HG03378 (cell line): Measurements from ENCODE around the gene PRKAG2.

Source experiments
- ATAC-seq: cut with Tn5 transposase; IDR thresholded peaks from one replicate; pipeline ENCODE4 v1.9.1; 2021; ENCODE audit warnings: mild to moderate bottlenecking, moderate library complexity; ENCODE audit not compliant: unreplicated experiment

PRKAG2 gene

GRCh38 chr7:151900986-151901621 lies 24.2 kb upstream of the PRKAG2 start:
- ATAC-seq: no peak

GRCh38 chr7:151900591-151900985 lies 23.7 kb upstream of the PRKAG2 start:
- no peak for ATAC-seq

GRCh38 chr7:151899513-151900360 lies 22.8 kb upstream of the PRKAG2 start:
- ATAC-seq: no peak

- ATAC-seq: no peak
Measured at GRCh38 chr7:151897951-151898686, 21.2 kb upstream of the PRKAG2 start.

DNA sequence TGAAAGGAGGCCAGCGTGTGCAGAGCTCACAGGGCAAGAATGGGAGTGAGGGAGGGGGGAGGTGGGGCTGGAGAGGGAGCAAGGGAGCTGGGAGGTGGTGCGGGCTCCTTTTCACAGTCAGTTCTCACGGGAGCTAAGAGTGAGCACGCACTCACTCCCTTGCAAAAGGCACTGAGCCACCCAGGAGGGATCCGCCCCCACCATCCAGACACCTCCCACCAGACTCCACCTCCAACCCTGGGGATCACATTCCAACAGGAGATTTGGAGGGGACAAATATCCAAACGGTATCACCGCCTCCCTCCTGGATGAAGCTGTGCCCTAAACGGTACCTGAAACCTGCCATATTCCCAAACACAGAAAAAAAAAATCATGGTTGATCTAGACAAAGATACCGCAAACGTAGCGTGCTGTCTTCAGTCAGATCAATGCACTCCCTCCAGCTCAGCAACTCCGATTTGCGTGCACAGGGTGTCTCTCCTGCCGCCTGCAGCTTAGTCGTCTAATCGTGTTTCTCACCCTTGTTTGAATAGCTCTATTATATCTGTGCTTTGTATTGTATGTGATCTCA lies 20.3 kb upstream of the PRKAG2 start:
- ATAC-seq: no peak

GRCh38 chr7:151896486-151896885 lies 19.6 kb upstream of the PRKAG2 start:
- no peak for ATAC-seq

GRCh38 chr7:151896086-151896485 lies 19.2 kb upstream of the PRKAG2 start:
- ATAC-seq: no peak

GRCh38 chr7:151895631-151896031 lies 18.7 kb upstream of the PRKAG2 start:
- ATAC-seq: no peak

DNA sequence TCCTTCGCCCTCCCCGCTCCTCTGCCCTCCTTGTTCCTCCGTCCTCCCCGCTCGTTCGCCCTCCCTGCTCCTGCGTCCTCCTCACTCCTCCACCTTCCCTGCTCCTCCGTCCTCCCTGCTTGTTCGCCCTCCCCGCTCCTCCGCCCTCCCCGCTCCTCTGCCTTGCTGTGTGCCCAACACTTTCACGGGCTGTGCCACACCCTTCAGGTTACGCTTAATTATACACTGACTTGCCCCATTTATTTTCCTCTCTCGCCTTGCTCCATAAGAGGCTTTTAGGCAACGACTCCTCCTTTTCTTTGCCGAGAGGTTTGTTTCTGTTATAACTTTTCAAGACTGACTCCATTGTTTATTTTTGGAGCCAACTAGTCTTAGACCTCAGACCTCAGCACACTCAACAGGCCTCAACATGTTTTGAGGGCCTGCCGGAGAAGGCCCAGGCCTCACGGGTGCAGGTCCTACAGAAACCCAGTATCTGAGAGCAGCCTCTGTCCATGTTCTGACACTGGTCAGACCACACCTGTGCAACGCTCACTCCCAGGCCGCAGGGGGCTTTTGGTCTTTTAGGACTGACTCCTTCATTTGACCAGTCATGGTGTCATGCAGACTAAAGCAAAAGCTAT lies 18.2 kb upstream of the PRKAG2 start:
- ATAC-seq: no peak

- ATAC-seq: no peak
Measured at GRCh38 chr7:151894111-151895007, 17.4 kb upstream of the PRKAG2 start.

- ATAC-seq: no peak
Measured at GRCh38 chr7:151893405-151893923, 16.5 kb upstream of the PRKAG2 start.

DNA sequence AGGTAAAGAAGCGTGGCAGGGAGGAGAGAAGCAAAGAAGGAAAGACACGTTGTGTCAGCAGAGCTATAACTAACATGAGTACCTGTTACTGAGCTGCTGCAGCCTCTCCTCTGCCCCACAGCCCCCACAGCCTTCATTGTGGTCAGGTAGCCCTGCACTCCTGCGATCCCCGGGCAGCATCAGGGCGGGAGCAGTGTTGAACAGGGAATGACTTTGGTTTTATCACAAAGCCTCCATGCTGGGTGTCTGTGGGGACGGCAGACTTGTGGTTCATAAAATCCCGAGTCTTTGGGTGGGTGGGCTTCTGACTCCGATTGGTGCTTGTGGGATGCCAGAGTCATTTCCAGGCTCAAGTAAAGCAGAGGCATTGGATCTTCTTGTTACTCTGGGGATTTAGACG lies 14.8 kb upstream of the PRKAG2 start:
- no peak for ATAC-seq

- ATAC-seq: no peak
Measured at GRCh38 chr7:151891182-151891581, 14.3 kb upstream of the PRKAG2 start.

DNA sequence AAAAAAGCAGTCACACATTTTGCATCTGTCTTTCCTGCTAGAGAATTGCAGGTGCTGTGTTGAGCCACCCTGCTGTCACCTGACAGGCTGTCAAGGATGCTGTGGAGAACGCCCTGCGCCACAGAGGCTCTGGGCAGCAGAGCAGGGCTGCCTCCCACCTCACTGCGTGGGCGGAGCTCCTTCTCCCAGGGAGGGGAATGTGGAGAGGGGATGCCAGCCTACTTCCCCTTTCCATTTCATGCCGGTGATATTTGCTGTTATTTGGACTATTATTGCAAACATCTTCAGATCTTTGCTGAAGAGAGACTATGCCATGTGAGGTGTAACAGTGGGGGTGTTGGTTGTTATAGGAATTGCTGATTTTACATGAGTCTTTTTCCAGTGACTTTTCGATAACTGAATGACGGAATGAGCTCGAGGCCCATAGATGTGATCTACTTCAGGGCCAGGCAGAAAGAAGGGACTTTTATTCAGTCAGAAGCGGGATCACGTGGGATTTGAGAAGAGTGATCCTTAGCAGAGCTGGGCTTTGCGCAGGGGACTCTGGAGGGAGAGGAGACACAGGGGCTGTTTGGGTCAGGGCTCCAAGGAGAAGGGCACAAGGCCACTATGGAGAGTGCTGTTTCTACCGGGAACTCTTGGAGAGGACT lies 13.6 kb upstream of the PRKAG2 start:
- ATAC-seq: no peak

DNA sequence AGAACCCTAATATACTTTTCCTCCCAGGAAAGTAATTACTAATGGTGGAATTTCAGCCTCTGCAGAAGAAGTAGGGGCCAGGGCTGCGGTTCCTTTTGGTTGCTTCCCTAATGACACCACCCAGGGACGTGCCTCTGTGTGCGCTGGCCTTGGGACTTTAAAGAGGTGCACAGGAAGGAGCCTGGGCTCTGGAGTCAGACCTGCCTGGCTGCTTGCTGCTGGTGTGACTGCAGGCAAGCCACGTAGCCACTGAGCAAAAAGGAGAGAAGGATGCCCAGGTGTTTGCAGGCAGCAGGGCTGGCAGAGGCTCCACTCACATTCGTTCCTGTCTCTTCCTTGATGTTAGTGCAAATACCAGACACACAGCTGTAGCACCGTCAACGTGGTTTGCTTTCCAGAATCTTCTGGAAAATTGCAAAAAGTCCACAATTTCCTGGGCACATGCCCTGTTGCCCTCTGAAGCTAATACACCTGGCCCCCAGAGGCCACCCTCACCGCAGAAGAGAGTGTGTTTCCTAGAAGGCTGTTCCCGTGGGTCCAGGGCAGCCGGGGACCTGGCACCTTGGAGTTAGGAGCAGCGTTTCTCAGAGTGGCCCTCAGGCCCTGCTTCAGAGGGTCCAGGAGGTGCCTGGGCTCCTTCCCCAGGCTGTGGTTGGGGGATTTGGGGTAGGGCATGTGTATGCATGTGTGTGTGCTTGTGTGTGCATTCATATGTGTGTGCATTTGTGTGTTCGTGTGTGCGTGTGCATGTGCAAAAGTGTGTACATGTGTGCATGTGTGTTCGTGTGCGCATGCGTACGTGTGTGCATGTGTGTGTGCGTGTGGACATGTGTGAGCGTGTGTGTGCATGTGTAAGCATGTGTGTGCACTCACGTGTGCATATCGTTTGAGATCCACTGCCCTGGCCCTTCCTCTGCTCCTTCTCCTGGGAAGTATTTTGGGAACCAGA lies 12.8 kb upstream of the PRKAG2 start:
- ATAC-seq: no peak

DNA sequence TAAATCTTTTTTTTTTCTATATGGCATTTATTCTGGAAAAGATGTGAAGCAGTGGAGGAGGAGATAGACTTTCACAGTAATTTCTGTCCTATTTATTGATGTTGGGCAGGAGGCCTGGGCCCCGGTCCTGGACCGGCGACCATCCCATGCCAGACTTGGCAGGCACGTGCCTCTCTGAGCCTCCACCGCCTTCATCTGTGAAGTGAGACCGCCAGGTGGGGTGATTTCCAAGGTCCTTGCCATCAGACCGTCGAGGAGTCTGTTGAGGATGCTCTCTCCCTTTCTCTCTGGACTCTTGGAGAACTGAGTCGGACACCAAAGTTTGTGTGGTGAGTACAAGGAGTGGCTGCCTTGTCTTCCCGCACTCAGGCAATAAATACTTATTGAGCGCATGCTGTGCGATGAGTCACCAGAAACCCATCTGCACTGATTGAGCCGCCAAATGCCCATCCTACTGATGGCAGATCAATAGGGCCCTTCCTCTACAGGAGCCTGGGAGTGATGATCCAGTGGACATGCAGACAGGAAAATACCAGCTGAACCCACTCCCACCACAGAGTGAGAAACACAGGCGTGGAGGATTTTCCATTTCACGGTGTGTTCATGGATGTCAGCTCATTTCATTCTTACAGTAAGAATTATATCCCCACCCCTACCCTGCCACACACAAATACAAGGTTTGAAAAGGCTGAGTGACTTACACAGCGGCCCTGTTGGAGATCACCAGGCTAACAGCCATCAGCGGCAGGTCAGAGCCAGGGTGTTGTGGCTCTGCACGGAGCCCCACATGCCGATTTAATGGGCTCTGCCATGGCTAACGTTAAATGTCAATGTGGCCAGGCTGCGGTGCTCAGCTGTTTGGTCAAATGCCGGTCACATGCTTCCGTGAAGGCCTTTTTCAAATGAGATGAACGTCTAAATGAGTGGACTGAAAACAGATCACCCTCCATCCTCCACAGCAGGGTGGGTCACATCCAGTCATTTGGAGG lies 11.5 kb upstream of the PRKAG2 start:
- ATAC-seq: no peak

DNA sequence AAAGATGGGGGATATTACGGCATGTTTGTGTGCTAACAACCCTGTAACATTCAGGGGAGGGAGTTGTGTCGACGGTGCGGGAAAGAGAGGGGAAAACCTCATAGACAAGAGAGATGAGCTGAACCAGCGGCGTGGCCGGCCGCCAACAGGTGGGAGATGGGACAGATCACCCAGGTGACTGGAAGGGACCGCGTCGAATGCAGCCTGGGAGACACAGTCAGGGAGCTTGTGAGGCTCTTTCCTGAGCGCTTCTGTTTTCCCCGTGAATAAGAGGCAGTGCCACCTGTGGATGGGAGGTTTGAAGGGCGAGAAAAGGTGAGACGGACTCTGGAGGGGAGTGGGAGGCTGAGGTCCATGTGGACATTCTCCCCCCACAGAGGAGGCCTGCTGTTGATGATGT lies 9.9 kb upstream of the PRKAG2 start:
- ATAC-seq: no peak
